HG03442 (cell line): Measurements from ENCODE around the gene SCFD2.
"Not testable (repeated sequence)": the region's sequence is repeated elsewhere in the genome, so short reads cannot be mapped to it uniquely, and the experiment has no call there.

Experiments
- ATAC-seq: cut with Tn5 transposase; IDR thresholded peaks from one replicate; pipeline ENCODE4 v1.9.1; 2021; ENCODE audit warnings: mild to moderate bottlenecking, moderate library complexity; ENCODE audit not compliant: unreplicated experiment

The SCFD2 gene

GRCh38 chr4:53346920-53347852, 18.7 kb downstream of the SCFD2 start:
- no peak for ATAC-seq

GRCh38 chr4:53346392-53346791, 19.5 kb downstream of the SCFD2 start:
- not testable (repeated sequence) for ATAC-seq

GRCh38 chr4:53340145-53340544, 25.7 kb downstream of the SCFD2 start:
- ATAC-seq, result not testable (repeated sequence)

- ATAC-seq, result not testable (repeated sequence)
These were observed 30.9 kb downstream of the SCFD2 start for GRCh38 chr4:53334916-53335315.

GRCh38 chr4:53326535-53326934, 39.3 kb downstream of the SCFD2 start:
- ATAC-seq, result no peak

GRCh38 chr4:53322696-53323095, 43.2 kb downstream of the SCFD2 start:
- ATAC-seq, result no peak

- ATAC-seq, result no peak
These were observed 43.9 kb downstream of the SCFD2 start for GRCh38 chr4:53321984-53322289.

GRCh38 chr4:53321151-53321983, 44.5 kb downstream of the SCFD2 start:
- no peak for ATAC-seq

GRCh38 chr4:53315300-53315699, 50.6 kb downstream of the SCFD2 start:
- no peak for ATAC-seq

GRCh38 chr4:53314252-53314651, 51.6 kb downstream of the SCFD2 start:
- ATAC-seq, result no peak

- ATAC-seq, result no peak
These were observed 52.4 kb downstream of the SCFD2 start for GRCh38 chr4:53313510-53313909.

- no peak for ATAC-seq
These were observed 56.4 kb downstream of the SCFD2 start for GRCh38 chr4:53309321-53310040.

GRCh38 chr4:53307819-53308780, 57.8 kb downstream of the SCFD2 start:
- peak; percentile 71 for ATAC-seq

GRCh38 chr4:53307210-53307609, 58.7 kb downstream of the SCFD2 start:
- peak; percentile 14 for ATAC-seq

GRCh38 chr4:53306729-53307128, 59.1 kb downstream of the SCFD2 start:
- ATAC-seq, result no peak

- ATAC-seq, result not testable (repeated sequence)
These were observed 73.7 kb downstream of the SCFD2 start for GRCh38 chr4:53292209-53292608.

- ATAC-seq, result no peak
These were observed 84.4 kb downstream of the SCFD2 start for GRCh38 chr4:53281438-53281837.

GRCh38 chr4:53280846-53281245, 85.0 kb downstream of the SCFD2 start:
- no peak for ATAC-seq

GRCh38 chr4:53274609-53275268, 91.1 kb downstream of the SCFD2 start:
- no peak for ATAC-seq

GRCh38 chr4:53273726-53274125, 92.1 kb downstream of the SCFD2 start:
- ATAC-seq, result no peak
